Globus pallidus (tissue), 1 donor: Measurements from ENCODE around the gene FLAD1.
A peak's percentile ranks its signal among the peaks of the same experiment; 100 is the strongest.

Source experiments
- DNase-seq: peaks from one replicate; pipeline ENCODE4 v3.0.0-alpha.2; 2015; ENCODE audit warnings: low spot score

The FLAD1 gene

GRCh38 chr1:154982897-154983648 lies at the start of gene FLAD1:
TSS of gene FLAD1 (plus strand) at chr1:154983344. CDS start at chr1:154983695, 351 bp downstream.
- peak; percentile 98 for DNase-seq

DNA sequence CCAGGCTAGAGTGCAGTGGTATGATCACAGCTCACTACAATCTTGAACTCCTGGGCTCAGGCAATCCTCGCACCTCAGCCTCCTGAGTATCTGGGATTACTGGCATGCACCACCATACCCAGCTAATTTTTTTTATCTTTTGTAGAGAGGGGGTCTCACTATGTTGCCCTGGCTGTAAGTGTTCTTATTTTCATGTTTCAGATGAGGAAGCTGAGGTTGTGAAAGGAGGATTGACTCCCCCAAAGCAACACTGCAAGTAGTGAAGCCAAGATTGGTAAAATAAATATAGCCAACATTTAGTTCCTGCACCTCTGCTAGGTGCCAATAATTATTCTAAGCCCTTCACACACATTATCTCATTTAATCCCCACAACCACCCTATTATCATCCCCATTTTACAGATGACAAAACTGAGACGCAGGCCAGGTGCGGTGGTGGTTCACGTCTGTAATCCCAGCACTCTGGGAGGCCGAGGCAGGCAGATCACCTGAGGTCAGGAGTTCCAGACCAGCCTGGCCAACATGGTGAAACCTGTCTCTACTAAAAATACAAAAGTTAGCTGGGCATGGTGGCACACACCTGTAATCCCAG lies 48.7 kb upstream of the FLAD1 start:
- no peak for DNase-seq

- no peak for DNase-seq
These were observed 47.2 kb upstream of the FLAD1 start for GRCh38 chr1:154935749-154936554.

DNA sequence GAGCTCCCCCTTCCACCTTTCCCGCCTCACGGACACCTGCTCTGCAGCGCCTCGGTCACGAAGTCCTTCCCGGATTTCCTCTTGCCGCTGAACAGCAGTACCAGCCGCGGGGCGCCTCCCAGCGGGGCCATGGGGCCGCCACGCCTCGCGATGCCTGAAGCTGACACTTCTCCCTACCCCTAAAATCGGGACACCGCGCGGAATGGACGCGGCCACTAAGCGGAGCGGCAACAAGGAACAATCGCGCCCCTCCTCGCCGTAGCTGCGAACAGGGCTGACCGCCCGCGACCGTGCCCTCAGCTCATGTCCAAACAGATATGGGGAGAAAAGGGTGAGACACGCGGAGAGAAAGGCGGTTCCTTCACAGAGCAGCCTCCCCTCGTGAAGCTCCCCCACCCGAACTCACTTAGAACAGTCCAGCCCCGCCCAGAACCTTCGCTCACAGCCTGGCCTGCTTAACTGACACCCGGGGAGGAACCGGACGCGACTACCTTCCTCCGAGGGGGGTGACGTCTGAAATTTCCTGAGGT lies 46.5 kb upstream of the FLAD1 start, which contains the start of gene PMVK:
PMVK (minus strand) TSS at position 165 of the 530 bp plus-strand sequence; CDS start at position 131, 34 bp downstream.
- peak; percentile 98 for DNase-seq

DNA sequence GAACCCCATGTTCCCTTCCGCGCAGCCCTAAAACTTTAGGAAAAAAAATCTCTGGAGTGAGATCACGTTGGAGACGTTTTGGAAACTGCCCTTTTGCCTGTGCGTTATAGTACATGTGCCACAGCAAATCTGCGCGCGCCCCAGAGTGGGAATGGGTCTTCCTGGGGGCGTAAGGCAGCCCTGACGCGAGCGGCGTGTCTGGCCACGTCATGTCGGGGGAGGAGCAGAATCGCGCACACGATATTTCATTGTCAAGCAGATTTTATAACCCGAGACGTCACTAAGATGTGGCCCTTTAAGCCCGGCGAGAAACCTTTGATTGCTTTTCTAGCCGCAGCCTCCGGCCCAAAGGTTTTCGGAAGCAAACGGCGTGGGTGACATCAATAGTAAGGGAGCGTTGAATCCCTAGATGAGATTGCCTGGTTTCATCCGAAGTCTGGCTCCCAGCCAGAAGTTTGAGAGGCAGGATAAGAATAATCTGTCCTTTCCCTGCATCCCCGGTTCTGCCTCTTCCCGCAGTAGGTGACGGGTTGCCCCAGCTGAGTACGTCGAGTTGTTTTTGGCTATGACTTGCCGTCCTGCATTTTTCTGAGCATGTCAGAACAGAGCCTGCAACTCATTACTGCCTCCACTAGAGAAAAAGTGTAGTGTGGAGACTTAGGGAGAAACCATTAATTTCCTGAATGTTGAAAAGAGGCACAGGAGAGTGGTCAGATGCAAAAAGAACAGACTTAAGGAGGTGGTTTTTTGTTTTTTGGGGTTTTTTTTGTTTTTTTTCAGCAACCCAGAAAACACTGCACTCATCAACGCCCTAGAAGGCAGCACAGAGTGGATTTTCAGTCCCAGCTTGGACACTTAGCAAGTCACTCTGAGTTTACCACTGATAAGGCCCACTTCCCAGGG lies 45.8 kb upstream of the FLAD1 start:
- DNase-seq: peak; percentile 95

DNA sequence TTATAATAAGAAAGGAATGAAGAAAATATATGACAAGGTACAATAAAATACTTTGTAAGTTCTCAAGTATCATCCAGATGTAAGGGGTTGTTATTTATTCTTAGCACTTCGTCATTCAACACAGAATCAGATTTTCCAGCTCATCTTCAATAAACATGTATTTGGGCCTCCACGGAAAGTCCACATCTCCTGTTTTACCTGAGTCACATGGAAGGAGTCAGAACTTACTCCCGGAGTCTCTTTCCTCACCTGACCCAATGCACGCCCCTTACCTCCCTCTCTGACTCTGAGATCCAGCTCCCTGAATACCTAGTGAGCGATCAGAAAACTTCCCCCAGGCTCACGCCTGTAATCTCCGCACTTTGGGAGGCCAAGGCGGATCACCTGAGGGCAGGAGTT lies 45.2 kb upstream of the FLAD1 start:
- no peak for DNase-seq

DNA sequence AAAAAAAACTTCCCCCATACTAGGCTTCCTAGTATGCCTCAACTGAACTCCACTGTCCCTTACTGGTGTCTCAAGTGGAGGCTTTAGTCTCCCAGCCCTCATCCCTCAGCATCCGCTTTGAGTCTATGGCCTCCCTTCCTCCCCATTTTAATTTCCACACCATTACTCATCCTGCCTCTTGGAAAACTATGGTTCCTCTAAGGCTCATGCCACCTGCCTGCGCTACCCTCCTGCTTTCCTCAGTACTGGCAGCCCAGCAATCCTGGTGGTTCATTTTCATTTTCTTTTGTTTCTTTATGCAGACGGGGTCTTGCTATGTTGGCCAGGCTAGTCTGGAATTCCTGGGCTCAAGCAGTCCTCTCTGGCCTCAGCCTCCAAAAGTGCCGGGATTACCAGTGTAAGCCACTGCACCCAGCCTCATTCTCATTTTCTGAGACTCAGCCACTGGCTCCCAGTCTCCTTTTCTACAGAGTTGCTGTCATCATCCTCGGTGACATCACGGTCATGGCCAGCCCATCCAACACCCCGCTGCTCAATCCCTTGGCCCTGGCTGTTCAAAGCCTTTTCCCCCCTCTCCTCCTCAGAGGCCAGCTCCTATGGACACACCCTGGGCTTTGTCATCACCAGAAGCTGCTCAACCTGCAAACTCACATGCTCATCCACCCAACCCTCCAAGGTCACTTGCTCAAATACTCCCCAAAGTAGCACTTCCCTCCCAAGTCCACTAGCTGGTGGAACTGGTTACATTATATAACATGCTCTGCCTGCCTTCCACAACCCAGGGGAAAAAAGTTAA lies 44.3 kb upstream of the FLAD1 start:
- DNase-seq: no peak

- DNase-seq: no peak
These were observed 43.0 kb upstream of the FLAD1 start for GRCh38 chr1:154940213-154940560.

- no peak for DNase-seq
These were observed 42.4 kb upstream of the FLAD1 start for GRCh38 chr1:154940651-154941194.

- DNase-seq: no peak
These were observed 41.7 kb upstream of the FLAD1 start for GRCh38 chr1:154941333-154942013.

DNA sequence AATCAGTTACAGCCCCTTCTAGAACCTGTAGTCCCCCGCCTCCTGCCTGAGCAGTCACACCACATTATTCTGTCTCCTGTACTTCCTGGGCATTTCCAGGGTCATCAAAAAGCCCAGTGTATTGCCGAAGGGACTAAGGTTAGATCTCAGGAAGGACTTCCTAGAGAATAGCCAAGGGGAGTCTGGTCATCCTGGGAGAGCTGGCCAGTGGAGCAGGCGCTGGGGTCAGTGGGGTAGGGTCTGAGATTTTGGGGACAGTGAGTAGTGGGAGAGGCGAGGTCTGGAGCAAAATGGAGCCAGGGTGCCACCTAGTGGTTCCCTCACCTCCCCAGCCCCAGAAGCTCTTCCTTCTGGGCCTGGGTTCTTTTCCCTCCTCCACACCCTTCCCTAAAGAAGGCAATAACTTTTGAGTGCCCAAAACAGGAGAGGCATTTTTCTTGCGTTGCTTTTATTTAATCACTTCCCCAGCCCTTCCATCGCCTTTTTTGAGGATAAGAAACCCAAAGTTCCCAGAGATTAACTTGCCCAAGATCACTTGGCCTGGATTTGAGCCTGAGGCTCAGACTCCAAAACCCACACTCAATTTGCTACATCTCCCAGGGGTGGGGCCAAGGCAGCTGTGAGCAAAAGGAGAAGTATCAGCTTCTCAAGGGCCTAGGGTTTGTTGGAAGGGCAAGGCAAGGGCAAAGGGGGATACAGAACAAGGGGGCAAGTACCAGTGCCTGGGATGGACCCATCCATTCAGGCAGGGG lies 39.3 kb upstream of the FLAD1 start:
- DNase-seq: no peak

DNA sequence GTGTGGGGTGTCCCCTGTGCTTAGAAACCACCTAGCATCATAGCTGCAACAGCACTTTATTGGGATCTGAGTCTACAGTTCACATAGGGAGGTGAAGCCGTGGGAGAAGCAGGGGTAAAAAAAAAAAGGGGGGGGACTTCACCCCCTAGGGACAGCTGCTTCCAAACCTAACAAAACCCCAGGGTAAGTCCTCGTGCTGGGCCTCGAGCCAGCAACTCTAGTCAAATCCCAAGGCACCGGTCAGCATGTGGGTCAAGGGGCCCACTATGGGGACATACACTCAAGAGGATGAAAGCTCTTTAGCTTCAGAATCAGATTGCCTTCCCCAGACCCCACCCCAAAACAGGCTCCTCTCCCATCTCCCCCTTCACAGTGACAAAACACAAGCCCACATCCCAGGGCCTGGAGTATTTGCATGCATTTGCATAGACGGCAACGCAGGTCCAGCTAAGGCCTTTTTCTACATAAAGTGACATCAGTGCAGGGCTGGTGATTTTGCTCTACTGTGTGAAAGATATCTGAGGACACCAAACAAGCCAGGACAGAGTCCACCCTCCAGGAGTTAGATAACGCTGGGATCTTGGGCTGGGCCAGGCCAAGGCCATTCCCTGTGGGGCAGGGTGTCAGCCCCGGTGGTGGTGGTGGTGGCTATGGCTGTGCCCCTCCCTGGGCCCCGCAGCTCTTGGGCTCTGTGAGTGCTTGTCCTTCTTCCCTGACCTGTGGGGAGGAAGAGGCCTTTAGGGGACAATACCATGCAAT lies 38.6 kb upstream of the FLAD1 start:
- no peak for DNase-seq

- DNase-seq: no peak
These were observed 37.8 kb upstream of the FLAD1 start for GRCh38 chr1:154945160-154945961.

DNA sequence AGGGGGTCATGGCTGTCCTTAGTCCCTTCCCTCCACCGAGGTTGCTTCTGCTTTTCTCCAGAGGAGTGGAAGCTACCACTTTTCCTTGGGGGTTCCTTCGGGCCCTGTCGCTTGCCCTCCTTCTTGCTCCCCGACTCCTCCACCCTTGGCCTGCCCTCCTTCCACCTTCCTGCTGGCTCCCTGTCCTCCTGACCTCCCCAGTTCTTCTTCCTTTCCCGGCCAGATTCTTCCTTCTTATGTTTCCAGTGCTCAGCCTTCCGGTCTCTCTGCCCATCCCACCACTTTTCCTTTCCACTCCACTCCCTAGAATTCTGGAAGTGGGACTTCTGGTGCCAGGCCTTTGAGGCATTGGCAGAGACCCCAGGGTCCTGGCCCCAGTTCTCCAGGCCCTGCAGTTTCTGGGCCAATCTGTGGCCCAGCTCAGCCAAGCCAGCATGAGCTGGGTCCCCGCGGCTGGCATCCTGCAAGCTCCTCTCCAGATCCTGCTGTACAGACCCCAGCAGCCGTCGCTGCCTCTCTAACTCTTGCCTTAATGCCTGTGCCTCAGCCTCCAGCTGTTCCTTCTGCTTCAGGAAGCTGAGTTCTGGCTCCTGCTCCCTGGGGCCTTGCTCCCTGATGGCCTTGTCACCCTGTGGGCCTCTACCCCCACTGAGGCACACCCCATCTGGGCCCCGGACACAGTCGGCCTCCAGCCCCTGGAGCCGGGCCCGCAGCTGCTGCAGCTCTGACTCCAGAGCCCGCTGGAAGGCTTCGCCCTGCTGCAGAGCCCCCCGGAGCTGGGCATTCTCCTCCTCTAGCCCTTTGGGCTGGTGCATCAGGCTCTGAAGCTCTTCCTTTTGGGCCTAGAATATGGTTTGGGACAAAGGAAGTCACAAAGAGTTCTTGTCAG lies 36.9 kb upstream of the FLAD1 start:
- DNase-seq: peak; percentile 45

- DNase-seq: no peak
These were observed 35.1 kb upstream of the FLAD1 start for GRCh38 chr1:154948079-154948478.

DNA sequence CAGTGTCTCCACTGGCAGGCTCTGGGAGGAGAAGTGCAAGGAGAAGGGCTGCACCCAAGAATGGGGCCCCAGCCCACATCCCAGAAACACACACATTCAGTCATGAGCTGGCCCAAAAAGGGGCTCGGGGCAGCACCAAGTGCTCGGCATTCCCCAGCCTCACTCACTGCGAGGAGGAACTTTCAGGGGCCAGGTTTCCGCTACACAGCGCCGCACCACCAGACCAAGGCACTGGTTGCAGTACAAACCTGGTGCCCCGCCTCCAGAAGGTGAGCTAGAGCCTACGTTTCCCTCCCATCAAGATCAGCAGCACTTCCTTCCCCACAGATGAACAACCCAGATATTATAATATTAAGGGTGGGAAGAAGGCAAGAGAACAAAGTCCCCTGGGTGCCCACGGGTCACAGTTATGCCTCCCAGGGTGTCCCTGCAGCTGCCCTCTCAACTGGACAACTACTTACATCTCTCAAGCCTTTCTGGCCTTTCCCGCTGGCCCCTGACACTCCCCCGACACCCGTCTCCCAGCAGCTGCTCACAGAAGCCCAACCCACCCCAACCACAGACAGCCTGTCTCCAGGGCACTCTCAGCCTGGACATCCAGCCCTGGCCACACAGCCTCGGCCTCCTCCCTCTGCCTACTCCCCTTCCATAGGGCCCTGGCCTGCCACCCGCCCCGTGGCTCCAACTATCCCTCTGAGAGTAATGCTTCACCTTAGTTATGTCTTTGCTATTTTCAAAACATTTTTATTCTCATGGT lies 31.1 kb upstream of the FLAD1 start:
- DNase-seq: no peak
